ENCODE results near the gene MED10. TPM values are rescaled to one million over a fixed set of nuclear protein-coding genes. Genes with fewer than 3 reads are reported as not detected.

MED10 gene
- 69.0 to 92.6 TPM (median 73.3 TPM) in 5 replicates for total RNA-seq (2022; extraction: Qiagen RNA extraction; ENCODE audit: low read depth)

DNA sequence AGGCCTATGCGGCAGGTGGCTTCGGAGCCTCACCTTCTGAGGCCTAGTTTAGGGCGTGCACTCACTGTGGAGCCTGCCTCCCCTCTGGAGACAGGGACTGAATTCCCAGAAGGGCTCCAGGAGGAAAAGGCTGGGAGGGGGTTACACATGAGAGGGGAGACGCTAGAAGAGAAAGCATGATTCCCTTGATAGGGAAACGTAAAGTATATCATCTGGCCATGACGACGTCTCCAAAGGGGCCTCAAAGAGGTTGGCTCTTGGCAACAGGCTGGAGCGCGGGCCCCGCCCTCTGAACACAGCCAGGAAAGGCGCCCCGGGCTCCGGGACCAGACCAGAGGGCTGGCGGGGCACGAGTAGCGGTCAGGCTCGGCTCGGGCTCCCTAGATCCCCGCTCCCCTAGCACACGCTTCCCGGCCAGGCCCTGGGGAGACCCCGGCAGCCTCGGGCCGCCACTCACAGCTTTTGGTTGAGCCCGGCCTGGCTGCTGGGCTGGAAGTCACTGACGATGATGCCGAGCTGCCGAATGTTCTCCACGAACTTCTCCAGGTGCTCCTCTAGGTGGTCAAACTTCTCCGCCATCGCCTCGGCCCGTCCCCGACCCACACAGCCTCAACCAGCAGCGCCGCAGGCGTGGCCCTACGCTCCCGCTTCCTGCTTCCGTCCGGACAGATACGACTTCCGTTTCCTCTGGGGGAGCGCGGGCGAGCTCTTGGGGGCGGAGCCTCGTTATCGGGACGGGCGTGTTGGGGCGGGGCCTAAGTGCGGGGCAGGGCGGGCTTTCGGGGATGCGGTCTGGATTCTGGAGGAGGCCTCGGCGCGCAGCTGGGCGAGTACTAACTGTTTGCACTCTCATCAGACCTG, at the start of gene MED10:
Gene MED10, minus strand, starts transcription at position 643 of the 861 bp plus-strand sequence. Its CDS starts 64 bp downstream, at position 579.

Other genes starting within 250 kb of the MED10 start
- gene UBE2QL1, start 70.3 kb upstream of the MED10 start, total RNA-seq (2022; extraction: Qiagen RNA extraction; ENCODE audit: low read depth), result 0.13 to 0.30 TPM (median 0.27 TPM) in 5 replicates

All from A549 treated with ZK216348 at 1 μM for 4 hours (cell line).